Thymus (tissue), 11 donors: Measurements from ENCODE around the gene TAS2R14. TPM values are rescaled to one million over a fixed set of nuclear protein-coding genes. Genes with fewer than 3 reads are reported as not detected.

ENCODE experiments used
- DNase-seq, 9 donors: peaks; one replicate each; pipeline ENCODE4 v3.0.0-alpha.2; 2013; ENCODE audit warnings: low spot score in 9 of 9, low read depth in 6 of 9, missing footprints in 1 of 9
- H3K27ac ChIP-seq, 2 donors: one replicate each; pipeline ENCODE4 v1.5.1; 2013; ENCODE audit warnings: control low read depth in 1 of 2, low read depth in 1 of 2, low read length in 1 of 2, mild to moderate bottlenecking in 1 of 2, moderate library complexity in 1 of 2
- H3K27me3 ChIP-seq, 2 donors: one replicate each; pipeline ENCODE4 v1.5.1; 2013; ENCODE audit warnings: low read length in 1 of 2; ENCODE audit not compliant: control insufficient read depth in 2 of 2, insufficient read depth in 1 of 2
- H3K36me3 ChIP-seq, 2 donors: one replicate each; pipeline ENCODE4 v1.5.1; 2013; ENCODE audit warnings: low read length in 1 of 2, mild to moderate bottlenecking in 1 of 2, moderate library complexity in 1 of 2; ENCODE audit not compliant: control insufficient read depth in 2 of 2, insufficient read depth in 2 of 2
- H3K4me1 ChIP-seq, 2 donors: one replicate each; pipeline ENCODE4 v1.5.1; 2013; ENCODE audit warnings: low read length in 2 of 2; ENCODE audit not compliant: control insufficient read depth in 2 of 2, insufficient read depth in 2 of 2
- H3K4me3 ChIP-seq, 2 donors: one replicate each; pipeline ENCODE4 v1.5.1; 2013; ENCODE audit warnings: low read length in 2 of 2, control low read depth in 1 of 2, mild to moderate bottlenecking in 1 of 2
- H3K9me3 ChIP-seq, 2 donors: one replicate each; pipeline ENCODE4 v1.5.1; 2013; ENCODE audit warnings: low read length in 1 of 2, mild to moderate bottlenecking in 1 of 2; ENCODE audit not compliant: control insufficient read depth in 2 of 2, insufficient read depth in 1 of 2
- WGBS: extraction: QIAGEN DNeasy Blood & Tissue Kit; methylation state at CpG from one replicate; pipeline ENCODE4 v1.1.7; 2013; 5-methylcytosine and 5-hydroxymethylcytosine counted together
- polyA plus RNA-seq: library from polyadenylated mRNA; stranded (reverse); fragments of 200-250 nt; gene quantifications from one replicate; pipeline ENCODE4 v1.2.3, GENCODE V29; 2013
- total RNA-seq: library from RNA; stranded (reverse); fragments of 120-200 nt; gene quantifications from one replicate; pipeline ENCODE4 v1.2.4, GENCODE V29; 2013
- donor health status: healthy.

TAS2R14 gene
- total and polyA plus RNA-seq, 2 donors = 1.0 to 5.3 TPM

- no peak overlapping the region for H3K27ac ChIP-seq
- no peak overlapping the region for H3K4me3 ChIP-seq
- no peaks in the 10 kb centered on the region for H3K36me3 ChIP-seq
- no peaks in the 10 kb centered on the region for H3K27me3 ChIP-seq
- no peaks in the 10 kb centered on the region for H3K4me1 ChIP-seq
- DNase-seq = peak in 4 of 9 donors; percentile 0 to 55 (median 12)
- 13% methylated on average over 4 of the region's 4 CpGs for WGBS
- H3K9me3 ChIP-seq = no peaks in the 10 kb centered on the region
Measured at GRCh38 chr12:10960211-10960610, 21.1 kb upstream of the TAS2R14 start.

DNA sequence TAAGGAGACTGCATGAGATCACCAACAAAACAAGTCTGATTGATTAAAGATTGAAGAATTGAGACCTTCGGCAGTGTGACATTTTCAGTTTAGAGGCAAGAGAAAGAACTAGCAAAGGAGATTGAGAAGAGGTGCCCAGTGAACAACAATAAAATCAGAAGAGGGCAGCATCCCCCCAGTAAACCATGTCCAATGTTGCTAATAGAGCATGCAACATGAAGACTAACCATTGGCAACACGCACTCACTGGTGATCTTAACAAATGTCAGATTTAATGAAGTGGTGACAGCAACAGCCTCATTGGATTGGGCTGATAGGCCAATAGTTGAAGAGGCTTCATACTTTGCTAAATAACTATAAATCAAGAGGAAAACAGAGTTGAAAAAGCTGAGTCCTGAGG, 20.7 kb upstream of the TAS2R14 start:
- no peak overlapping the region for H3K27ac ChIP-seq
- no peaks in the 10 kb centered on the region for H3K9me3 ChIP-seq
- H3K36me3 ChIP-seq = no peaks in the 10 kb centered on the region
- no peaks in the 10 kb centered on the region for H3K27me3 ChIP-seq
- H3K4me3 ChIP-seq = no peak overlapping the region
- no peaks in the 10 kb centered on the region for H3K4me1 ChIP-seq
- WGBS = 99% methylated on average over 2 of the region's 2 CpGs
- no peak for DNase-seq

DNA sequence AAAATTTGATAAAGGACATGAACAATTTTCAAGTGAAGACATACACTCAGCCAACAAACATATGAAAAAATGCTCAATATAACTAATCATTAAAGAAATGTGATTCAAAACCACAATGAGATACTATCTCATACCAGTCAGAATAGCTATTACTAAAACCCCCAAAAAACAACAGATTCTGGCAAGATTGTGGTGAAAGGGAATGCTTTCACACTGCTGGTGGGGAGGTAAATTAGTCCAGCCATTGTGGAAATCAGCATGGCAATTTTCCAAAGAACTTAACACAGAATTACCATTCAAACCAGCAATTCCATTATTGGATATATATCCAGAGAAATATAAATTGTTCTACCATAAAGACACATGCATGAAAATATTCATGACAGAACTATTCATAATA, 18.7 kb upstream of the TAS2R14 start:
- Histone ChIP-seq H3K36me3 (no peaks in the 10 kb centered on the region), H3K4me3 (no peak overlapping the region), H3K27ac (no peak overlapping the region), H3K4me1 (no peaks in the 10 kb centered on the region), H3K9me3 (no peaks in the 10 kb centered on the region), H3K27me3 (no peaks in the 10 kb centered on the region)
- no peak for DNase-seq

GRCh38 chr12:10956085-10956484, 17.0 kb upstream of the TAS2R14 start:
- H3K9me3 ChIP-seq = no peaks in the 10 kb centered on the region
- no peaks in the 10 kb centered on the region for H3K36me3 ChIP-seq
- no peak overlapping the region for H3K27ac ChIP-seq
- no peaks in the 10 kb centered on the region for H3K27me3 ChIP-seq
- DNase-seq = no peak
- H3K4me1 ChIP-seq = no peaks in the 10 kb centered on the region
- no peak overlapping the region for H3K4me3 ChIP-seq

DNA sequence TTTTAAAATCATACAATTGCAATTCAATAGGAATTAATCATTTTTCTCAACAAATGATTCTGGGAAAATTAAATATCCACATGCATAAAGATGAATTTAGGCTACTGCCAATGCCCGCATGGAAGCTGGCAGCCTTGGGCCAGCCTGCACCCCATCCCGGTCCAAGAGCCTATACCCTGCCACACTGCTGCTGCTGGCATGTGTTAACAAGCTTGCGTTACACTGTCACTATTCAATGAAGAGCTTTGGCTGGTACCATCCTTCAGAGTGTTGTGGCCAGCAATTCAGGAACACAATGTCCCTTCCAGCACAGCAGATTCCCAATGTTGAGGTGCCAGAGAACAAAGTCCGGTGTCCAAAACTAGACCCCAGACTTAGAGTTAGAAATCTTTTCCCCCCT, 13.6 kb upstream of the TAS2R14 start:
- no peak for DNase-seq
- H3K4me1 ChIP-seq = no peaks in the 10 kb centered on the region
- no peaks in the 10 kb centered on the region for H3K9me3 ChIP-seq
- H3K27ac ChIP-seq = no peak overlapping the region
- H3K4me3 ChIP-seq = no peak overlapping the region
- over 99% methylated on average over 4 of the region's 4 CpGs for WGBS
- H3K27me3 ChIP-seq = no peaks in the 10 kb centered on the region
- no peaks in the 10 kb centered on the region for H3K36me3 ChIP-seq

DNA sequence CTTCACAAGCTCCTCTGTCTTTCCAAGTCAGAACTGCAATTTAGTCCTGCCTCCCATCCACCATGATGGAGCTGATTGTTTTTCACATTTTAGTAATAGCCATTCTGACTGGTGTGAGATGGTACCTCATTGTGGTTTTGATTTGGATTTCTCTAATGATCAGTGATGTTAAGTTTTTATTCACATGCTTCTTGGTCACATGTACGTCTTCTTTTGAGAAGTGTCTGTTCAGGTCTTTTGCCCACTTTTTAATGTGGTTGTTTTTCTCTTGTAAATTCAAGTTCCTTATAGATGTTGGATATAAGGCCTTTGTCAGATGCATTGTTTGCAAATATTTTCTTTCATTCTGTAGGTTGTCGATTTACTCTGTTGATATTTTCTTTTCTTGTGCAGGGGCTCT, 4.1 kb upstream of the TAS2R14 start:
- peaks cover 0 to 12% of the 10 kb centered on the region in 2 donors for H3K4me1 ChIP-seq
- H3K9me3 ChIP-seq = no peaks in the 10 kb centered on the region
- no peaks in the 10 kb centered on the region for H3K36me3 ChIP-seq
- WGBS = over 99% methylated on average over 2 of the region's 2 CpGs
- no peak overlapping the region for H3K27ac ChIP-seq
- no peak for DNase-seq
- no peaks in the 10 kb centered on the region for H3K27me3 ChIP-seq
- no peak overlapping the region for H3K4me3 ChIP-seq

DNA sequence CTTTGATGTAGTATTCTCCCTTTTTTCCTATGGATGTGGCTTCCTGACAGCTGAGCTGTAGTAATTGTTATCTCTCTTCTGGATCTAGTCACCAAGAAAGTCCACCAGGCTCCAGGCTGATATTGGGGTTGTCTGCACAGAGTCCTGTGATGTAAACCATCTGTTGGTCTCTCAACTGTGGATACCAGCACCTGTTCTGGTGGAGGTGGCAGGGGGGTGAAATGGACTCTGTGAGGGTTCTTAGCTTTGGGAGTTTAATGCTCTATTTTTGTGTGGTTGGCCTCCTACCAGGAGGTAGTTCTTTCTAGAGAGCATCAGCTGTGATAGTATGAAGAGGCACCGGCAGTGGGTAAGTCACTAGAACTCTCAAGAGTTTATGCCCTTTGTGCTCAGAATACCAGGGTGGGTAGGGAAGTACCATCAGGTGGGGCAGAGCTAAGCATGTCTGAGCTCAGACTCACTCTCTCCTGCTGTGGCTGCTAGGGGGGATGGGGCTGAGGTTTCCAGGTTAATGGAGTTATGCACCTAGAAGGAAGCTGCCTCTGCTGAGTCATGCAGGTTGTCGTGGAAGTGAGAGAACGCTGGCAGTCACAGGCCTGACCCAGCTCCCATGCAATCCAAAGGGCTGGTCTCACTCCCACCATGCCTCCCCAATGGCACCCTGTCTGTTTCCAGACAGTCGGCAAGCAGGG, 3.0 kb upstream of the TAS2R14 start:
- Histone ChIP-seq H3K27me3 (no peaks in the 10 kb centered on the region), H3K4me3 (no peak overlapping the region), H3K27ac (no peak overlapping the region), H3K36me3 (no peaks in the 10 kb centered on the region), H3K4me1 (peaks cover 0 to 12% of the 10 kb centered on the region in 2 donors), H3K9me3 (no peaks in the 10 kb centered on the region)
- peak in 4 of 9 donors; percentile 4 to 44 (median 11) for DNase-seq
- WGBS = 34% methylated on average over 4 of the region's 4 CpGs

- H3K4me3 ChIP-seq = no peak overlapping the region
- no peak for DNase-seq
- no peaks in the 10 kb centered on the region for H3K9me3 ChIP-seq
Measured at GRCh38 chr12:10941369-10941768, 2.3 kb upstream of the TAS2R14 start.

GRCh38 chr12:10940389-10940788, 1.3 kb upstream of the TAS2R14 start:
- Histone ChIP-seq H3K36me3 (no peaks in the 10 kb centered on the region), H3K4me3 (no peak overlapping the region), H3K9me3 (no peaks in the 10 kb centered on the region), H3K27me3 (no peaks in the 10 kb centered on the region), H3K4me1 (peaks cover 0 to 12% of the 10 kb centered on the region in 2 donors), H3K27ac (no peak overlapping the region)
- no peak for DNase-seq
- 98% methylated on average over 2 of the region's 2 CpGs for WGBS

More at GRCh38 chr12:10941369-10941768, 2.3 kb upstream of the TAS2R14 start:
- no peaks in the 10 kb centered on the region for H3K27me3 ChIP-seq
- H3K4me1 ChIP-seq = peaks cover 0 to 12% of the 10 kb centered on the region in 2 donors
- no peak overlapping the region for H3K27ac ChIP-seq
- no peaks in the 10 kb centered on the region for H3K36me3 ChIP-seq
